Nephron progenitor cell (in vitro differentiated cells): ENCODE data around the gene SPDYE2.
"Not testable (repeated sequence)": the region's sequence is repeated elsewhere in the genome, so short reads cannot be mapped to it uniquely, and the experiment has no call there.

Experiments
- DNase-seq: peaks from one replicate; pipeline ENCODE4 v3.0.0; 2021
- H3K27ac Mint-ChIP-seq: 2 replicates; pipeline ENCODE4 v1.8.0; 2021; ENCODE audit warnings: mild to moderate bottlenecking, moderate library complexity, mixed read lengths
- H3K27me3 Mint-ChIP-seq: 2 replicates; pipeline ENCODE4 v1.8.0; 2021; ENCODE audit warnings: mild to moderate bottlenecking, low read depth, mixed read lengths; ENCODE audit not compliant: poor library complexity
- H3K36me3 Mint-ChIP-seq: 2 replicates; pipeline ENCODE4 v1.8.0; 2021; ENCODE audit warnings: low read depth, mixed read lengths
- H3K4me1 Mint-ChIP-seq: 2 replicates; pipeline ENCODE4 v1.8.0; 2021; ENCODE audit warnings: mixed read lengths
- H3K4me3 Mint-ChIP-seq: 2 replicates; pipeline ENCODE4 v1.8.0; 2021; ENCODE audit warnings: mild to moderate bottlenecking, moderate library complexity, mixed read lengths
- H3K9me3 Mint-ChIP-seq: 2 replicates; pipeline ENCODE4 v1.8.0; 2021; ENCODE audit warnings: mild to moderate bottlenecking, moderate library complexity, mixed read lengths

The SPDYE2 gene, protein sequence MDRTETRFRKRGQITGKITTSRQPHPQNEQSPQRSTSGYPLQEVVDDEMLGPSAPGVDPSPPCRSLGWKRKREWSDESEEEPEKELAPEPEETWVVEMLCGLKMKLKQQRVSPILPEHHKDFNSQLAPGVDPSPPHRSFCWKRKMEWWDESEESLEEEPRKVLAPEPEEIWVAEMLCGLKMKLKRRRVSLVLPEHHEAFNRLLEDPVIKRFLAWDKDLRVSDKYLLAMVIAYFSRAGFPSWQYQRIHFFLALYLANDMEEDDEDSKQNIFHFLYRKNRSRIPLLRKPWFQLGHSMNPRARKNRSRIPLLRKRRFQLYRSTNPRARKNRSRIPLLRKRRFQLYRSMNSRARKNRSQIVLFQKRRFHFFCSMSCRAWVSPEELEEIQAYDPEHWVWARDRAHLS

DNA sequence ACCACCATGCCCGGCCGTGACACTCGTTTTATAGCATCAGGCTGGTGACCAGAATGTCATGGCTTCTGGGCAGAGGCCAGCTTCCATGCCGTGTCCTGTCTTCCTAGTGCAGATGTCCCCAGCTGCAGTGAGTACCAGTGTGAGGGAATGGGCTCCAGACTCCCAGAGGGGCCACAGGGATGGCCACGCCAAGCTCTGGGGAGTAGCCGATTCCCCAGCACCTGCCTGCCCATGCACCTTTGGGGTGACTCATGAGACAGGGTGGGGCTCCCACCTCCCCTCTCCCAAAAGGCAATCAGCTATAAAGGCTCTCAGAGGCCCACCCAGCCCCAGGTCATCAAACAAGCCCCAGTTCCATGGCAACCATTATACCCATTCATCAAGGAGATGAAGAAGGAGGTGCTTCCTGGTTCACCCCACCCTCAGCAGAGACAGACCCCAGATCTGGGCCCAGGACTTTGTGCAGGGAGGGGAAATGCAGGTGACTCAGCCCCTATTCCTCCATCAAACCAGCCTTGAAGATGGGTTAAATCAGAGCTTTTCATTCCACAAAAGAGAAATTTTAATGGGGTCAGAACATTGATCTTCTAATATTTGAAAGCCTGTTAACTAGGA is at the start of gene SPDYE2:
SPDYE2 (plus strand) TSS at position 419 of the 615 bp plus-strand sequence. CDS start 2,030 bp downstream, outside the sequence.
- not testable (repeated sequence) for H3K9me3 Mint-ChIP-seq, H3K36me3 Mint-ChIP-seq, DNase-seq, H3K27ac Mint-ChIP-seq, H3K4me1 Mint-ChIP-seq, H3K4me3 Mint-ChIP-seq, H3K27me3 Mint-ChIP-seq

DNA sequence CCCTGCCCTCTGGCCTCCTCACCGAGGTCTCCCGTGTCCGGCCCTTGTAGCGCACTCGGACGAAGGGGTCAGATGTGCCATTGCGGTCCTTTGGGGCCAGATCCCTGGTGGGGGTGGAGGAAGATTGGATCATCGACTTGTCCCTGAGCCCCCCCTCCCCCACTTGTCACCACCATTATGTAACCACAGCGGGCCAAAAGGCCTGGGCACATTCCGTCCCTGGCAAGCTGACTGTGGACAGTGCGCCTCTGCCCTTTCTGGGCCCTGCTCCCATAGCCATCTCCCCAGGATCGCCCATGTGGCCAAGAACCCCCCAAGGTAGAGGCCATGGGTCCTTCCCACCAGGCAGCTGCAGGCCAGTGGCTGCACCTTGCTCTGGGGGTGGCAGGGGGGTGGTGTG is 47.9 kb upstream of the SPDYE2 start:
- H3K4me3 Mint-ChIP-seq, H3K27me3 Mint-ChIP-seq, H3K4me1 Mint-ChIP-seq, H3K27ac Mint-ChIP-seq, H3K9me3 Mint-ChIP-seq, H3K36me3 Mint-ChIP-seq, DNase-seq: not testable (repeated sequence)

DNA sequence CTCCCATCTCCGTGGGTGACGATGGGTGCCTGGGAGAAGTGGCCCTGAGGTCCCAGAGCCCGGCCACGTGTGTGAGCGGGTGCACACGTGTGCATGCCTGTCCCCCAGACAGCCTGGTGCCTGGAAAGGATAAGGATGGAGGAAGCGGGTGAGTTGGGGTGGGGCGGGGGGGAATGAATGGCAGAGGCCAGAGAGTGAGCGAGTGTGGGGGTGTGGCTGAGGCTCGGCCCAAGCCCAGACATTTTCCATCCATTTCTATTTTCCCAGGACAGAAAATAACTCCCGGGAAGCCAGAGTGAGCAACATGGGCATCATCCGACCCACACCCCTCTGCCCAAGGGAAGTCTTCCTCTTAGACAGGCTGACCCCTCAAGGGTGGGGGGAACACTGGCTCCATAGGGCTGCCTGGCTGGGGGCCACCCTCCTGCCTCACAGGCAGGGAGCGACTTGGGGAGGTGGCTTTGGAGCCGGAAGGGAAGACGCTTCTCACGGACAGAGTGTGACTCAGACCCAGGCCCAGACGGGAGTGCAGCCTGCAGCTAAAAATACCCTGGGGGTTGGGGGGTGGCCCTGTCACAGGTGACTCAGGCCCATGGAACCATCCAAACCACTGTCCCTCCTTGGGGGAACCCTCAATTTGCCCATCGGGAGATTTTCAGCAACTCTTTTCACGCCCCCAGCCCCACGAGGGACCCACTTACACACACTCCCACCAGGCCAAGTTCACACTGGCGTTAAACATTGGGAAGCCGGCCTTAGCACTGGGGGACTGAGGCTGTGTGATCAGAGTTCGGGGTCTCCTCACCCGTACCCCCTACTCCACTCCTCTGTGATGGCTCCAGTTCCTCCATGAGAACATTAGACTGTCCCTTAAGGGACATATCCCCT is 45.5 kb upstream of the SPDYE2 start:
- H3K9me3 Mint-ChIP-seq, H3K36me3 Mint-ChIP-seq, DNase-seq, H3K27me3 Mint-ChIP-seq, H3K4me1 Mint-ChIP-seq, H3K27ac Mint-ChIP-seq, H3K4me3 Mint-ChIP-seq: not testable (repeated sequence)

DNA sequence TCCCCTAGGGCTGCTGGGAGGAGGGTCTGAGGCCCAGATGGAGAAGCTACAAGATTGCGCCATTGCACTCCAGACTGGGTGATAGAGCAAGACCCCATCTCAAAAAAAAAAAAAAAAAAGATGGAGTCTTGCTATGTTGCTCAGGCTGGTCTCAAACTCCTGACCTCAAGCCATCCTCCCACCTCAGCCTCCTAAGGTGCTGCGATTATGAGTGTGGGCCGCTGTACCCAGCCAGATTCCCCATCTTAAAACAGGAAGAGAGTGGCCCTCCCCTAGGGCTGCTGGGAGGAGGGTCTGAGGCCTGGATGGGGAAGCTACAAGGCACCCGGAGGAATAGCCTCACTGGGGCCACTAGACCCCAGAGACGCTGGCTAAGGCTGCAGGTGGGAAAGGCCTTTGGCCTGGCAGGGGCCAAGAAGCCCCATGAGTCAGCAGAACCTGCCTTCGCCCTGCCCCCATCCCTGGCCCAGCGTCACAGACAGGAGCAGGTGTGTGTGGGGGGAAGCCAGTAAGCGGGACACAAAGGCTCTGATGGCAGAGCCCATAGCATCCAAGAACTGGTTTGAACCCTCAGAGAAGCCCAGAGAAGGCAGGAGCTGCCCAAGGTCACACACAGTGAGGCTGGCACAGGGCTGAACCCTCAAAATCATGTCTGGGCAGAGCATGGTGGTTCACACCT is 43.5 kb upstream of the SPDYE2 start:
- not testable (repeated sequence) for H3K9me3 Mint-ChIP-seq

DNA sequence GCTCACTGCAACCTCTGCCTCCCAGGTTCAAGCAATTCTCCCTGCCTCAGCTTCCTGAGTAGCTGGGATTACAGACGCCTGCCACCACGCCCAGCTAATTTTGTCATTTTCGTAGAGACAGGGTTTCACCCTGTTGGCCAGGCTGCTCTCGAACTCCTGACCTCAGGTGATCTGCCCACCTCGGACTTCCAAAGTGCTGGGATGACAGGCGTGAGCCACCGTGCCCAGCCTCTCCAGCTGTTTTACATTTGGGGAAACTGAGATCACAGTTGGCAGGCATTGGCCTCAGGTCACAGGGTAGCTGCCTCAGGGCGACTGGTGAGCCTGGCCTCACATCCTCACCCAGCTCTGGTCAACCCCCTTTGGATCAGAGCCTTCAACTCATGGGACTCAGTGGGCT is 40.5 kb upstream of the SPDYE2 start:
- not testable (repeated sequence) for DNase-seq, H3K27me3 Mint-ChIP-seq, H3K9me3 Mint-ChIP-seq, H3K4me3 Mint-ChIP-seq, H3K27ac Mint-ChIP-seq, H3K4me1 Mint-ChIP-seq, H3K36me3 Mint-ChIP-seq

More for the DNA sequence above, 43.5 kb upstream of the SPDYE2 start:
- not testable (repeated sequence) for H3K27ac Mint-ChIP-seq, H3K27me3 Mint-ChIP-seq, H3K4me3 Mint-ChIP-seq, DNase-seq, H3K36me3 Mint-ChIP-seq, H3K4me1 Mint-ChIP-seq

DNA sequence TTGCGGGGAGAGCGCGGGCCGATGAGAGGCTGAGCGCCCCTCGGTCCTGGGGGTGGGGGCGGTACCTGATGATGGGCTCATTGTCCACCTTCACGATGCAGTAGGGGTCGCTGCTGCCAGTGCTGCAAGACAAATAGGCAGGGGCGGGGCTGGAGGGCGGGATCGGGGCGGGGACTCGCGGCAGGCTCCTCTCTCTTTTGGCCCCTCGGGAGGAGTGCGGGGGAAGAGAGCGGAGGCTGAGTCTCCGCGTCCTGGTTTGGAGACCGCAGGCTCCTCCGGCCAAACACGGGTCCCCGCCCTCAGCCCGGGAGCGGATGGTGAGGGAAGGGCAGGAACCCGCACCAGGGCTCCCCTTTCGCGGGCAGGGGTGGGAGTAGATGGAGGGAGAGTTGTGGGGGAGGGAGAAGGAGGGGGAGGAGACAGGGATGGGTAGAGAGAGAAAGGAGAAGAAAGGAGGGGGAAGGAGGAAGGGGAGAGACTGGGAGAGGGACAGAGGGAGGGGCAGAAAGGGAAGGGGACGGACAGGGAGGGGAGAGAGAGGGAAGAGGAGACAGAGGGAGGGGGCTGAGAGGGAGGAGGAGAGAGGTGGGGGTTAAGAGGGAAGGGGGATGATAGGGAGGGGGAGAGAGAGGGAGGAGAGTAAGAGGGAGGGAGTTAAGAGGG is 39.0 kb upstream of the SPDYE2 start:
- H3K4me1 Mint-ChIP-seq, H3K4me3 Mint-ChIP-seq, H3K9me3 Mint-ChIP-seq, DNase-seq, H3K27me3 Mint-ChIP-seq, H3K36me3 Mint-ChIP-seq, H3K27ac Mint-ChIP-seq: not testable (repeated sequence)

DNA sequence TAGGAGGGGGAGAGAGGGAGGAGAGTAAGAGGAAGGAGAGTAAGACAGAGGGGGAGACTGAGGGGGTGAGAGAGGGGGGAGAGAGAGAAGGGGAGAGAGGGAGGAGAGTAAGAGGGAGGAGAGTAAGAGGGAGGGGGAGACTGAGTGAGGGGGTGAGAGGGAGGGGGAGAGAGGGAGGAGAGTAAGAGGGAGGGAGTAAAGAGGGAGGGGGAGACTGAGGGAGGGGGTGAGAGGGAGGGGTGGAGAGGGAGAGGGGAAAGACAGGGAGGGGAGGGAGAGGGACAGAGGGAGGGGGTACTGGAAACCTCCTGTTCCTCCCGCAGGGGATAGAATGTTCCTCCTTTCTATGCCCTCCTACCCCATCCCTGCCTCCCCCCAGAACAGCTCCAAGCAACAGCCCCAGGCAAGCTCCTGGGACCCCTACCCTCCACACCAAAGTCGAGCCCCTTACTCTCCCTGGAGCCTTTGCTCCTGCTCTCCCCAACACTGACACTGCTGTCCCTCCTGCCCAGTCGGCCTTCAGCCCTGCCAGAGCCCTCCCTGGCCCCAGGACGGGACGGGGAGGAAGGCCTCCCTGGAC is 38.3 kb upstream of the SPDYE2 start:
- H3K4me1 Mint-ChIP-seq, H3K36me3 Mint-ChIP-seq, H3K27me3 Mint-ChIP-seq, H3K9me3 Mint-ChIP-seq, H3K27ac Mint-ChIP-seq: not testable (repeated sequence)
- H3K4me3 Mint-ChIP-seq: peak overlapping the region; percentile 15
- DNase-seq: peak; percentile 8

DNA sequence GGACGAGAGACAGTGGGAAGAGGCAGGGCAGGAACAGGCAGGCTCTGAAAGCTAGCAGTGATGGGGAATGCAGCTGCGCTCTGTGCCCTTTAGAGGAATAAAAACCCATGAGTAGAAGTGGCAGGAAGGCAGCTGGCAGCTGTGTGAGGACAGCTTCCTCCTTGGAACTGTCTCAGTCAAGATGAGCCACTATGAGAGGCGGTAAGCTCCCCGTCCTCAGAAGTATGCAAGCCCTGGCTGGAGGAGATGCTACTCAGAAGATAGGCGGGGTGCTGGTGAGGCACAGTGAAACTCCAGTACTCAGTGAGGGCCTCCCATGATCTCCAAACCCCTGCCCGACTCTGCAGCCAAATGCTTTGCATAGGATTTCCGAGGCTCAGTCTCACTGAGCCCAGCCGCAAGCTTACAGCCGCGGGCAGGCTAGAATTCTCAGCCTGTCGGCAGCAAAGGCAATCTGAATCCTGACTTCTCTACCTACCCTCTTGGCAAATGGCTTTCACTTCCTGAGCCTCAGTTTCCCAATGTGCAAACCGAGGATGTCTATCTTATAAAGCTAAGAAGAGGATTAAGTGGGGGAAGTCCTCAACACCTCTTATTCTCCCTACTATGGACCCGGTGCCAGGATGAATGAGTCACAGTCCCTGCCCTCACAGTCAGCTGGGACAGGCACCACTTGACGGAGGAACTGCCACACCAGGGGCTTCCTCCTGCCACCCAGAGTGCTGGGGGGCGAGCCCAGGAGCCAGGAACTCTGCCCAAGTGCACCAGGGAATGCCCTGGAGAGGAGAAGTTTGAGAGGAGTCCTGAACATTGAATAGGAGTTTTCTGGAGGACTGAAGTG is 35.9 kb upstream of the SPDYE2 start:
- not testable (repeated sequence) for H3K9me3 Mint-ChIP-seq, H3K4me1 Mint-ChIP-seq, H3K27ac Mint-ChIP-seq, H3K27me3 Mint-ChIP-seq, DNase-seq, H3K4me3 Mint-ChIP-seq, H3K36me3 Mint-ChIP-seq

DNA sequence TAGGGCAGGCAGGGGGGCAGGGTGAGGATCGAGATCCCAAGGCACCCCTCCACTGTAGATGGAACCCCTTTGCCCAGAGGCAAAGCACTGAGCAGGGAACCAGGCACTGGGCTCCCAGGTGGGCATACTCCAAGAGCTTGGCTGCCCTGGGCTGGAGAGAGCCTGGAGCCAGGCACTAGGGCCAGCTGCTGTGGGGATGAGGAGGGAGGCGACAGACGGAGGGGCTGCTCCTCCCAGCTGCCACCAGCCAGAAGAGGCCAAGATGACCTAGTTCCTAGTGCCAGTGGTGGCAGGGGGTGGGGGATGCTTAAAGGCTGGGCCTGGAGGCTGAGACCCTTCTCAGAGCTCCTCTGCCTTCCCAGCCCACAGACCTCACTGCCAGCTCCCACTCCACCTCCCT is 35.1 kb upstream of the SPDYE2 start:
- H3K27me3 Mint-ChIP-seq, DNase-seq, H3K4me3 Mint-ChIP-seq, H3K9me3 Mint-ChIP-seq, H3K36me3 Mint-ChIP-seq, H3K4me1 Mint-ChIP-seq, H3K27ac Mint-ChIP-seq: not testable (repeated sequence)

DNA sequence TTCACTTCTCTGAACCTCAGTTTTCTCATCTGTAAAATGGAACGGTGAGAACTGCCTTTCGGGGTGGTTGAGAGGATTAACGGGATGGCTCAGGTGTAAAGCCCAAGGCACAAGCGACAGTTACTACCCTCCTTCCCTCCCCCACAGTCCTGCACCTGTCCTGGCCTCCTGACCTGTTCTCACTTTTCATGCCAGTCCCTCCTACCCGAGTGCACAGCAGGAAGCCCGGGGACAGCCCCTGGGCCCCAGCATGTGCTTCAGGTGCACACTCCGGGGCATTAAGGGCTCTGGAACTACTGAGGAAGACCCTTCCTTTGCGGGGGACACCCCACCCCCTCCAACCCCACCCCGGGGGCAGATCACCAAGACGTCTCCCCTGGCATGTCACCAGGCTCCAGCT is 34.1 kb upstream of the SPDYE2 start:
- DNase-seq, H3K4me1 Mint-ChIP-seq, H3K9me3 Mint-ChIP-seq, H3K4me3 Mint-ChIP-seq, H3K27me3 Mint-ChIP-seq, H3K36me3 Mint-ChIP-seq, H3K27ac Mint-ChIP-seq: not testable (repeated sequence)

DNA sequence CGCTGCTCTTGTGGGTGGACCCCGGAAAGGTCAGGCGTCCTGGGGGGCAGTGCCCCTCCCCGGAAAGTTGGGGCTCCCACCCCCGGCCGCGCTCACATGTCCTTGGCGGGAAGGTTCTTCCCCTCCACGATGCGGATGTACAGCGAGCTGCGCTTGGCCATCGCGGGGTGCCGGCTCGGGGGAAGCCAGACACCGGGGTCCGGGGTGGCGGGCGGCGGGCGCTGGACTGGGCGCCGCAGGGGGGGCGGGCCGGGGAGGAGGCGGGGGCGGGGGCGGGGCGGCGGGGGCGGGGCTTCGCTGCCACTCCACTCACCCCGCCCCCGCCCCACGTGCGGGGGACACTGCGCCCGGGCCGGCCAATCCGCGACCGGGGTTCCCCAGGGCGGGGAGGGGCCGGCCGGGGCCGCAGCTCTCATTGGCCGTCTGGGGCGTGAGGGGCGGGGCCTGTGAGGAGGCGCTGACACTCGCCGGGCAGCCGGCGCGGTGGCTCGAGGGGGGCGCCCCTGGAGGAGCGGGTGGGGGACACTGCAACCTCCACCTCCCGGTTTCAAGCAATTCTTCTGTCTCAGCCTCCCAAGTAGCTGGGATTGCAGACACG is 33.4 kb upstream of the SPDYE2 start, which contains the start of gene RASA4B:
RASA4B (minus strand) TSS at position 228 of the 598 bp plus-strand sequence; CDS start at position 161, 67 bp downstream.
- peak; percentile 18 for DNase-seq
- not testable (repeated sequence) for H3K36me3 Mint-ChIP-seq, H3K27ac Mint-ChIP-seq, H3K9me3 Mint-ChIP-seq, H3K4me1 Mint-ChIP-seq, H3K27me3 Mint-ChIP-seq
- peak within 1 kb of the TSS; percentile 52 for H3K4me3 Mint-ChIP-seq

DNA sequence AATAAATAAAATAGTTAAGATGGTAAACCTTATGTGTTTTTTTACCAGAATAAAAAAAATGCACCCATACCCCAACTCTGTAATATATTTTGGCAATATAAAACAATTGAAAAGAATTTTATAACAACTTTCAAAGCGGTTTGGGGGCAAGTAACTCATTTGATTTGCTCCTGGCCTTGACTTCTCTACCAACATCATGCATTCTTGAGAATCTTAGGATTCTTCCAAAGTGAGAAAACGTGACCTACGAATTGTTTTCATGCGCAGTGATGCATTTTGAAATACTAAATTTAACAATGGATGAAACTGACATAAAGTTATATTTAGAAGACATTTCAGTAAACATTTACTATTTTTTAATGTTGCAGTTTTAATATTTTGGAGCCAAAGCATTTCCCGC is 30.2 kb upstream of the SPDYE2 start:
- H3K27ac Mint-ChIP-seq, DNase-seq, H3K9me3 Mint-ChIP-seq, H3K4me1 Mint-ChIP-seq, H3K4me3 Mint-ChIP-seq, H3K27me3 Mint-ChIP-seq, H3K36me3 Mint-ChIP-seq: not testable (repeated sequence)
